NCI-H187 treated with DMSO at 0.1 percent for 48 hours (cell line): ENCODE results near the gene CYBC1.

Source experiments
- DNase-seq: peaks from one replicate; lab custom pipeline; 2025; lab: John Stamatoyannopoulos, UW

The CYBC1 gene

GRCh38 chr17:82450357-82451106 is at the start of gene CYBC1:
CYBC1 (minus strand) TSS chr17:82450752; CDS start chr17:82449254, 1,498 bp downstream.
- DNase-seq = peak; percentile 39

DNA sequence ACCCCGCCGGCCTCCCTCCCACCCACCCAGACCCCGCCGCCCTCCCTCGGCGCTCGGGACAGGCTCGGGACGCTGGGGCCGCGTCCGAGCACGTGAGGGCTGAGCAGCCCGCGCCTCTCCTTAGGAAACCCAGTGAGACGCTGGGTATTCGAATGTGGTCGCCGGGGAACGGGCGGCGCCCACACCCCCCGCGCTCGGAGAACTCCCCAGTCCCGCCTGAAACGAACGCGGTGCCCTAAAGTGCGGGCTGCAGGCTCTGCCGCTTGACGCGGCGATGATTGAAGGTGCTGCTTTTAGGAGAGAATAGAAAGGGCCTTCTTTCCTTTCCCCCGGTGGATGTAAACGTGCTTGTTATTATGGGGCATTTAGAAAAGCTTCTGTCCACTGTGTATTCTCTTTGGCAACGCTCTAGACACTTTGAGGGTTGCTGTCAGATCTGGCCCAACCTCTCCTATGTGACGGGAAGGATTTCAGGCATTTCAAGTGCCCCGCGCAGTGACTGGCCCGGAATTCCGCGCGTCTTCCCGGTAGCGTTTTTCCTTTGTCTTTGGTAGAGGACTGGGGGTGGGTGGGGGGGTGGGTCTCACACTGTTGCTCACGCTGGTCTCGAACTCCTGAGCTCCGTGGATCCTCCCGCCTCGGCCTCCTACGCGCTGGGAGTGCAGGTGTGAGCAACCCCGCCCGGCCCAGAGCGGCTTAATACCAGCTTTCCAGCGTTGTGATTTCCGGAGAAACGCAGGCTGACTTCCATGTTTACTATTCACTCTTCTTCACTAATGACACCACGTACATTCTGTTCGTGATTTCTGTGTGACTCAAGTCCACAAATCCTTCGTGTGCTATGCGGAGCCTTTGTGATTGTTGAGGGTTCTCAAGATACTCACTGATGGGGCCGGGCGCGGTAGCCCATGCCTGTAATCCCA is 47.2 kb upstream of the CYBC1 start:
- DNase-seq = no peak

GRCh38 chr17:82496529-82497434 is 46.2 kb upstream of the CYBC1 start:
- no peak for DNase-seq

- DNase-seq = no peak
These were observed 45.4 kb upstream of the CYBC1 start for GRCh38 chr17:82495844-82496528.

DNA sequence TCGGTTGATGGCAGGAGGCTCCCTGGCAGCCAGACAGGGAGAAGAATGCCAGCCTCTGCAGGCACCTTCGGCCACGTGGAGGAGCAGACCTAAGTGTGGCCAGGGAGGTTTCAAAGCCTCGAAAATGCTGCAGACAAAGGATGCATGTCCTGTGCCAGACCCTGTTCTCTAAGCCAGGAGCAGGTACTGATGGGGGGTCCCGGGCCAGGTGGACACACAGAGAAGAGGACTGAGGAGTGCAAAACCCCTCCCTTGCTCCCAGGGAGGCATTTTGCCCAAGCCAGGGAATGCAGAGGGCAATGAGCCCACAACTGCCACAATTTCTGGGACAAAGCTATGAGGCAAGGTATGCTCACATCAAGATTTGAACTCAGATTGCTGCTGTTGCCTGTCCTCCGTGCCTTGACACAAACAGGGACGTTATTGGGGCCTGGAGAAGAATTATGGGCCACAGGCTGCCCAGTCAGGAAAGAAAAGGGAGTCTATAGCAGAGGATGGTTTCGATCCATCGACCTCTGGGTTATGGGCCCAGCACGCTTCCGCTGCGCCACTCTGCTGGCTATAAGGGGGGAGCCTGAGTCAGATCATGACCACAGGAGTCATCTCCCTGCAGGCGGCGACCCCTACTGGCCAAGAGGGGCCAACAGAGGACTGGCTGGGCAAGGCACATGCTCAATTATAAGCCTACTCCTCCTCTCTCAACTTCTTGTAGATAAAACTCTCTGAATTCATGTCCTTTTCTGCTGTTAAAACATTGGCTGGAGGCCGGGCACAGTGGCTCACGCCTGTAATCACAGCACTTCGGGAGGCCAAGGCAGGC is 43.9 kb upstream of the CYBC1 start:
- DNase-seq = peak; percentile 32

DNA sequence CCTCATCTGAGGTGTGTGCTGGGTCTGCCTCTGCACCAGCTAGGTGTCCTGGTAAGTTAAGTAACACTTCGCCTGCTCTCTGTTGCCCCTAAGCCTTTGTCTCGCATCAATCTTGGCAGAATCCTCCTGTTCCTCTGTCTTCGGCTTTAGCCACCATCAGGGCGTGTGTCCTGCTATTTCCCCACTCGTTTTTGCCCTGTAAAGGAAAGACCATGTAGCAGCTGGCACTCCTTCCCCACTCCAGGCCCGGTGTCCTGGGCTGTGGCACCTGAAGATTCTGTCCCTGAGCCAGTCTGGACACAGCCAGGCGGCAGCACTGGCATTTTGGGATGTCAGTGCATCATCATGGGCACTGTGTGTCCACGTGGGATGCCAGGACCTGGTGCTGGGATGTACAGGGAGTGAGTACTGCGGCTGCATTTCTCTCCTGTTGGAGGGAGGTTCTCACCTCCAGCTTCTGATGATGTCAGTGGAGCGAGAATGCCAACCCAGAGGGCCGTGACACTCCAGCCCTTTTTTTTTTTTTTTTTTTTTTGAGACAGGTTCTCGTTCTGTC is 42.8 kb upstream of the CYBC1 start:
- no peak for DNase-seq

- DNase-seq = no peak
These were observed 42.2 kb upstream of the CYBC1 start for GRCh38 chr17:82492643-82493225.

- no peak for DNase-seq
These were observed 41.0 kb upstream of the CYBC1 start for GRCh38 chr17:82491533-82491932.

- no peak for DNase-seq
These were observed 40.6 kb upstream of the CYBC1 start for GRCh38 chr17:82491196-82491530.

GRCh38 chr17:82490512-82491195 is 40.1 kb upstream of the CYBC1 start:
- peak; percentile 55 for DNase-seq

- no peak for DNase-seq
These were observed 39.4 kb upstream of the CYBC1 start for GRCh38 chr17:82489851-82490511.

GRCh38 chr17:82489117-82489516 is 38.6 kb upstream of the CYBC1 start:
- no peak for DNase-seq

DNA sequence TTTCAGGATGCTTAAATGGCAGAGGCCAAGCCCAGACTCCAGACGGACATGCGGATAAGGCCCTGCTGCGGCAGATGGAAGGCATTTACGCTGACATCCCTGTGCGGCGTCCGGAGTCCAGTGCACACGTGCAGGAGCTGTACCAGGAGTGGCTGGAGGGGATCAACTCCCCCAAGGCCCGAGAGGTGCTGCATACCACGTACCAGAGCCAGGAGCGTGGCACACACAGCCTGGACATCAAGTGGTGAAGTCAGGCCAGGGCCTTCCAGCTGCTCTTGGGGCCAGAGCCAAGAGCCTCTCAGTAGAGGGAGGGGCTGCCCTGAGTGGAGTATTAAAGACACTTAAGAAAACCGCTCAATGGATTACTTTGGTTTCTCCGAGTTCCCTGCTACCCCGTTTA is 37.4 kb upstream of the CYBC1 start:
- DNase-seq = no peak

DNA sequence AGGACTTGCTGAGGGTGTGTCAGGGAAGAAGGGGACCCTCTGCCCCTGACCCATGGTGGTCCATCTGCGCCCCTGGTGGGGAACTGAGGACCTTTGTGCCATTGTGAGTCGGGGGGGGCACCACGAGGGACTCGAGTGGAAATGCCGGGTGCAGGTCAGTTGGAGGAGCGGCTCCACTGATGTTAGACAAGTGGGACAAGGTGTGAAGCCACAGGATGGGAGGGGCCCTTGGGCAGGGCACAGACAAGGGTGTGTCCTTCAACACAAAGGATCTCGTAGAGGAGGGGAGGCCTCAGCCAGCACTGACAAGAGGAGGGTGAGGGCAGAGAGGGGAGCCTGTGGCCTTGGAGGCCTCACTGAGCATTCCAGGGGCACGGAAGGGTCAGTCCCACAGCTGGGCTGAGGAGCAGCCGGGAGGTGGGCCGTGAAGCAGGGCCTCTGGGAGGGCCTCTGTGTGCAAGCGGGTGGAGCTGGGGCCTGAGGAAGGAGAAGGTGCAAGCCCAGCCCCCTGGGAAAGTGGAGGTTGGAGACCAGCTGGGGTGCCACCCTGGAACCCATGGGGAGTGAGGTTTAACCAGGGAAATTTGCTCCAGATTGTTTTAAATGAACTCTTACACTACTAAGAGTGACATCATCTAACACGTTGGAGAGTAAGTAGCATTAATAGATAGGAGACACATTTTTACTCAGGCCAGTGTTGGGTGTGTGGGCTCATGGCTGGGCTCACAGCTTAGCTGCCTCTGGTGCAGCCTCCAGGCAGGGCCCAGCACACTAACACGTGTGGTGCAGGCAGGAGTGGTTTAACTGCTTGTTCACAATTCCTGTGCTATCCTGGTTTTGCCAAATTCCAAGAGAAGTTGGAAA is 35.9 kb upstream of the CYBC1 start:
- no peak for DNase-seq

- no peak for DNase-seq
These were observed 33.3 kb upstream of the CYBC1 start for GRCh38 chr17:82483836-82484235.

DNA sequence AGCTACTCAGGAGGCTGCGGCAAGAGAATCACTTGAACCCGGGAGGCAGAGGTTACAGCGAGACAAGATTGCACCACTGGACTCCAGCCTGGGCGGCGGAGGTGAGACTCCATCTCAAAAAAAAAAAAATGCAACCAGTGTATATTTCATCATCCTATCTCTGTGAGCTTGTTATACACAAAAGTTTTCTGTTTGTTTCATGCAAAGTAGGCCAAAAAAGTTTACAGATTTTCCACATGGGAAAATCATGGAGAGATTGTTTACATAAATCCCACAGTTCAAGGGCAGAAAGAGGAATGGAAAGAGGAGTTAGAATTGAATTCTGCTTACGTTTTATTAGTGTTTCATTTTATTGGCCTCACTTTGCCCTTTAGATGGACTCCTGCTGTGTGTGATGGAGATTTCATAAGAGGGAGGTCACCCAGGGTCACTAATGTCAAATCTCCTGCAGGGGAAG is 32.7 kb upstream of the CYBC1 start:
- no peak for DNase-seq

DNA sequence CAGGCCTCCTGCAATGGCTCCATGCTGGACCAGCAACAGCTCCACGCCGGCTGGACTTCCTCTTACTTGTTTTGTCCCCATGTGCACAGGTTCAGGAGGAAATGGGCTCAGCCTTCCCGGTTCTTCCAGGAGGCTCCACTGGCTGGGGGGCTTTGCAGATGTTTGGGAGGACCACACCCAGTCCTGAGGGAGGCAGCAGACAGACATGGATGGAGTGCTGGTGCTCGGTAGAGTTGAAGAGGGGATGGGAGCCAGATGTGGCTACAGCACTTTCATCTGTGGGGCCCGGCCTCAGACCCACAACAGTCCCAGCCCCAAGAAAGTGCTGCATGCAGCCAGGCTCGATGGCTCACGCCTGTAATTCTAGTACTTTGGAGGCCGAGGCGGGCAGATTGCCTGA is 29.8 kb upstream of the CYBC1 start:
- DNase-seq = no peak

GRCh38 chr17:82479602-82480001 is 29.1 kb upstream of the CYBC1 start:
- no peak for DNase-seq
